H1 (cell line): Measurements from ENCODE around the gene CCDC197. TPM values are rescaled to one million over a fixed set of nuclear protein-coding genes. Genes with fewer than 3 reads are reported as not detected.
A peak's percentile ranks its signal among the peaks of the same experiment; 100 is the strongest.

Source experiments
- CTCF ChIA-PET: fragments of 300-600 bp; sonication (Branson Sonifier 250); formaldehyde crosslinking; loops from one replicate; lab custom pipeline; 2021; ENCODE audit not compliant: partially characterized antibody; lab: Charles Lee
- POLR2A ChIA-PET: fragments of 300-600 bp; sonication (Branson Sonifier 250); formaldehyde crosslinking; loops from one replicate; lab custom pipeline; 2021; ENCODE audit warnings: inconsistent platforms; ENCODE audit not compliant: partially characterized antibody; lab: Charles Lee
- DNase-seq, 2 experiments: peaks; one replicate each; pipeline versions ENCODE4 v3.0.0 to v3.0.0-alpha.2; 2010 to 2022; ENCODE audit warnings: low spot score in 2 of 2, low read depth in 1 of 2, mixed read lengths in 1 of 2
- FAIRE-seq: peaks from 2 replicates; lab custom pipeline; 2011; peaks lifted over from hg19 to GRCh38; lab: Jason Lieb, UNC
- H2AFZ ChIP-seq: 2 replicates; pipeline ENCODE4 v1.8.1; 2012; ENCODE audit warnings: low read length, inconsistent platforms
- H2AK5ac ChIP-seq: 2 replicates; pipeline ENCODE4 v1.6.1; 2013; ENCODE audit warnings: low read depth, low read length
- H2BK120ac ChIP-seq: replicated peaks from 2 replicates; pipeline ENCODE3; 2013; ENCODE audit warnings: low read depth, low read length, inconsistent platforms
- H2BK12ac ChIP-seq: 2 replicates; pipeline ENCODE4 v1.6.1; 2013; ENCODE audit warnings: low read depth, low read length
- H2BK15ac ChIP-seq: 2 replicates; pipeline ENCODE4 v1.6.1; 2013; ENCODE audit warnings: low read length
- H2BK20ac ChIP-seq: 2 replicates; pipeline ENCODE4 v1.6.1; 2013; ENCODE audit warnings: low read length
- H2BK5ac ChIP-seq: 2 replicates; pipeline ENCODE4 v1.6.1; 2013; ENCODE audit warnings: low read depth, low read length
- H3K14ac ChIP-seq: 2 replicates; pipeline ENCODE4 v1.6.1; 2013; ENCODE audit warnings: inconsistent platforms; ENCODE audit not compliant: insufficient read length
- H3K18ac ChIP-seq: 2 replicates; pipeline ENCODE4 v1.6.1; 2013; ENCODE audit warnings: low read length; ENCODE audit errors: extremely low read depth
- H3K23ac ChIP-seq: 2 replicates; pipeline ENCODE4 v1.6.1; 2013; ENCODE audit warnings: inconsistent platforms; ENCODE audit not compliant: insufficient read length
- H3K23me2 ChIP-seq: 2 replicates; pipeline ENCODE4 v1.6.1; 2013; ENCODE audit warnings: low read depth, low read length
- H3K27ac ChIP-seq: 2 replicates; pipeline ENCODE4 v1.6.1; 2011; ENCODE audit warnings: low read depth, low read length, inconsistent platforms
- H3K27me3 ChIP-seq, 4 experiments: replicated peaks in 1 of 4; 1 replicate in 1 of 4; 2 replicates in 3 of 4; pipeline versions ENCODE4 v1.6.1 to v1.8.1; 2011 to 2013; ENCODE audit warnings: low read length in 3 of 4, mild to moderate bottlenecking in 3 of 4, inconsistent platforms in 2 of 4, mixed read lengths in 2 of 4, moderate library complexity in 1 of 4; ENCODE audit not compliant: control insufficient read depth in 3 of 4, insufficient read depth in 3 of 4; ENCODE audit errors: extremely low read depth in 1 of 4
- H3K36me3 ChIP-seq, 4 experiments: 2 replicates each; pipeline versions ENCODE4 v1.6.1 to v1.8.1; 2011 to 2013; ENCODE audit warnings: mild to moderate bottlenecking in 4 of 4, low read length in 3 of 4, moderate library complexity in 2 of 4, control low read depth in 1 of 4, inconsistent platforms in 1 of 4; ENCODE audit not compliant: insufficient read depth in 4 of 4, control insufficient read depth in 2 of 4
- H3K4ac ChIP-seq: replicated peaks from 2 replicates; pipeline ENCODE3; 2013; ENCODE audit warnings: low read length, low read depth, mixed read lengths, inconsistent platforms; ENCODE audit not compliant: insufficient read length
- H3K4me1 ChIP-seq, 4 experiments: replicated peaks in 1 of 4; 1 replicate in 1 of 4; 2 replicates in 3 of 4; pipeline versions ENCODE4 v1.6.1 to v1.8.1; 2011 to 2013; ENCODE audit warnings: low read length in 3 of 4, inconsistent platforms in 2 of 4, mixed read lengths in 1 of 4; ENCODE audit not compliant: insufficient read depth in 4 of 4, control insufficient read depth in 3 of 4
- H3K4me2 ChIP-seq, 2 experiments: 2 replicates each; pipeline versions ENCODE4 v1.6.1 to v1.8.1; 2011 to 2013; ENCODE audit warnings: low read depth in 2 of 2, low read length in 2 of 2, control low read depth in 1 of 2, inconsistent platforms in 1 of 2, mild to moderate bottlenecking in 1 of 2; ENCODE audit not compliant: insufficient read depth in 1 of 2
- H3K4me3 ChIP-seq, 4 experiments: fragments of 200-600, 300-600 bp in 1 of 4; sonication (generic), shearing (Covaris generic), sonication (Bioruptor Twin) in 1 of 4; 2 replicates each; pipeline versions ENCODE4 v1.5.1 to v1.8.1; 2011 to 2016; ENCODE audit warnings: low read length in 4 of 4, low read depth in 3 of 4, control low read depth in 2 of 4, inconsistent platforms in 2 of 4, mild to moderate bottlenecking in 2 of 4, mixed read lengths in 1 of 4, moderate library complexity in 1 of 4; ENCODE audit not compliant: insufficient read depth in 2 of 4; ENCODE audit errors: extremely low read depth in 1 of 4
- H3K56ac ChIP-seq: replicated peaks from 2 replicates; pipeline ENCODE3; 2013; ENCODE audit warnings: low read depth, mild to moderate bottlenecking, mixed read lengths, low read length, inconsistent platforms; ENCODE audit not compliant: insufficient read length
- H3K79me1 ChIP-seq: 2 replicates; pipeline ENCODE4 v1.6.1; 2013; ENCODE audit warnings: low read depth, low read length, control low read depth
- H3K79me2 ChIP-seq, 2 experiments: 2 replicates each; pipeline versions ENCODE4 v1.6.1 to v1.8.1; 2012 to 2013; ENCODE audit warnings: low read length in 2 of 2, mild to moderate bottlenecking in 2 of 2, inconsistent platforms in 1 of 2; ENCODE audit not compliant: insufficient read depth in 2 of 2, control insufficient read depth in 1 of 2
- H3K9ac ChIP-seq, 4 experiments: replicated peaks in 1 of 4; 1 replicate in 1 of 4; 2 replicates in 3 of 4; pipeline versions ENCODE4 v1.6.1 to v1.8.1; 2011 to 2013; ENCODE audit warnings: low read depth in 3 of 4, low read length in 3 of 4, control low read depth in 2 of 4, mild to moderate bottlenecking in 2 of 4, moderate library complexity in 2 of 4, inconsistent platforms in 1 of 4; ENCODE audit errors: extremely low read depth in 1 of 4
- H3K9me3 ChIP-seq, 2 experiments: 2 replicates each; pipeline versions ENCODE4 v1.6.1 to v1.8.1; 2012 to 2013; ENCODE audit warnings: mild to moderate bottlenecking in 2 of 2, moderate library complexity in 2 of 2, control low read depth in 1 of 2, inconsistent platforms in 1 of 2, low read depth in 1 of 2, low read length in 1 of 2, mixed read lengths in 1 of 2; ENCODE audit not compliant: insufficient read depth in 2 of 2
- H4K20me1 ChIP-seq, 2 experiments: replicated peaks in 1 of 2; 2 replicates each; pipeline versions ENCODE3 to v1.8.1; 2011 to 2013; ENCODE audit warnings: inconsistent platforms in 2 of 2, low read length in 2 of 2, mild to moderate bottlenecking in 1 of 2; ENCODE audit not compliant: insufficient read depth in 2 of 2, control insufficient read depth in 1 of 2
- H4K5ac ChIP-seq: 2 replicates; pipeline ENCODE4 v1.6.1; 2013; ENCODE audit warnings: low read length, low read depth, mixed read lengths, inconsistent platforms; ENCODE audit not compliant: insufficient read length
- H4K8ac ChIP-seq: 2 replicates; pipeline ENCODE4 v1.8.0; 2013; ENCODE audit warnings: mild to moderate bottlenecking, moderate library complexity, low read length, inconsistent platforms; ENCODE audit not compliant: insufficient read depth; ENCODE audit errors: extremely low read depth
- H4K91ac ChIP-seq: replicated peaks from 2 replicates; pipeline ENCODE3; 2013; ENCODE audit warnings: low read length, mixed read lengths, inconsistent platforms; ENCODE audit not compliant: insufficient read length
- CBX8 ChIP-seq: fragments of 300-800, 300-1000 bp; sonication (generic); IDR thresholded peaks from 2 replicates; pipeline ENCODE4 v1.7.1; 2016; ENCODE audit warnings: low read depth, low read length, borderline replicate concordance
- CREB1 ChIP-seq: IDR thresholded peaks from 2 replicates; pipeline ENCODE4 v1.6.1; 2012; ENCODE audit warnings: inconsistent platforms
- GABPA ChIP-seq: IDR thresholded peaks from 2 replicates; pipeline ENCODE4 v1.6.1; 2011; ENCODE audit warnings: mild to moderate bottlenecking, low read length, moderate library complexity, borderline replicate concordance; ENCODE audit not compliant: insufficient read depth
- HDAC2 ChIP-seq, 2 experiments: fragments of 300-600 bp in 1 of 2; sonication (generic) in 1 of 2; IDR thresholded peaks; 2 replicates each; pipeline ENCODE4 v1.6.1; 2011 to 2012; ENCODE audit warnings: low read depth in 2 of 2, low read length in 2 of 2, mild to moderate bottlenecking in 2 of 2, moderate library complexity in 2 of 2, borderline replicate concordance in 1 of 2, inconsistent platforms in 1 of 2
- NANOG ChIP-seq: IDR thresholded peaks from 2 replicates; pipeline ENCODE4 v1.6.1; 2011; ENCODE audit warnings: low read length, low read depth, mild to moderate bottlenecking, inconsistent platforms; ENCODE audit not compliant: insufficient read depth, poor library complexity, severe bottlenecking
- NRF1 ChIP-seq: IDR thresholded peaks from 2 replicates; pipeline ENCODE4 v1.6.1; 2011; ENCODE audit warnings: mild to moderate bottlenecking, low read depth, low read length, improper control_type of control experiment
- POU5F1 ChIP-seq: IDR thresholded peaks from 2 replicates; pipeline ENCODE4 v1.6.1; 2011; ENCODE audit warnings: low read depth, mild to moderate bottlenecking, low read length, moderate library complexity
- RNF2 ChIP-seq: fragments of 200-900, 300-1000 bp; sonication (generic); IDR thresholded peaks from 2 replicates; pipeline ENCODE4 v1.7.1; 2016; ENCODE audit warnings: borderline replicate concordance, low read depth, mild to moderate bottlenecking, antibody characterized with exemption, low read length; ENCODE audit not compliant: poor library complexity, severe bottlenecking; ENCODE audit errors: missing control alignments
- SAP30 ChIP-seq: fragments of 300-600 bp; sonication (generic); IDR thresholded peaks from 2 replicates; pipeline ENCODE4 v1.7.1; 2012; ENCODE audit warnings: low read length, moderate library complexity, mild to moderate bottlenecking, inconsistent platforms; ENCODE audit not compliant: insufficient read depth, insufficient replicate concordance
- SIRT6 ChIP-seq: IDR thresholded peaks from one replicate; pipeline ENCODE4 v1.7.1; 2012; ENCODE audit warnings: low read length, inconsistent platforms
- SUZ12 ChIP-seq: fragments of 200-600 bp; sonication (generic); IDR thresholded peaks from 2 replicates; pipeline ENCODE4 v1.6.1; 2012; ENCODE audit warnings: mild to moderate bottlenecking, inconsistent platforms, low read length, moderate library complexity, mixed read lengths
- TAF7 ChIP-seq: optimal IDR thresholded peaks from 2 replicates; pipeline ENCODE3; 2011; ENCODE audit warnings: low read depth, mild to moderate bottlenecking, inconsistent platforms, low read length, moderate library complexity, borderline replicate concordance
- ZNF274 ChIP-seq: IDR thresholded peaks from 2 replicates; pipeline ENCODE4 v1.7.0; 2012; ENCODE audit warnings: low read length, borderline replicate concordance; ENCODE audit errors: extremely low read depth
- WGBS, 2 experiments: shearing (Covaris generic) in 1 of 2; methylation state at CpG; one replicate each; pipeline versions ENCODE4 v1.1.6 to v1.1.7; 2013 to 2015; ENCODE audit warnings: low lambda C conversion rate in 2 of 2, mixed read lengths in 2 of 2, inconsistent platforms in 1 of 2, low coverage in 1 of 2, missing lambda C conversion rate in 1 of 2; ENCODE audit not compliant: insufficient replicate concordance in 2 of 2, insufficient coverage in 1 of 2, insufficient read length in 1 of 2; ENCODE audit errors: extremely low coverage in 1 of 2, missing lambda C conversion rate in 1 of 2; 5-methylcytosine and 5-hydroxymethylcytosine counted together
- polyA plus RNA-seq, 7 experiments: library from polyadenylated mRNA; depleted of rRNA in 3 of 7; stranded (reverse) in 5 of 7; unstranded in 2 of 7; fragments of >200 nt in 5 of 7; fragments of 200-250 nt in 2 of 7; gene quantifications; 1 replicate in 5 of 7; 2 replicates in 1 of 7; 4 replicates in 1 of 7; pipeline versions ENCODE4 v1.2.1 to v1.2.3, GENCODE V29; 2011 to 2013; ENCODE audit warnings: missing spikeins in 2 of 7, mixed read lengths in 2 of 7
- total RNA-seq: library from RNA; stranded (reverse); fragmentation: NEBNext Ultra II Directional; extraction: Animal tissue kit (Norgen Biotek cat#: 25700); gene quantifications from 2 replicates; pipeline ENCODE4 v1.2.1, GENCODE V29; 2021

Gene CCDC197
- total and polyA plus RNA-seq, 2 of the 8 experiments (the other 6 are each of a cell fraction or from before 2014, with no cell fraction given): not detected

GRCh38 chr14:93964820-93965286 is 32.2 kb upstream of the CCDC197 start:
- Histone ChIP-seq H2BK20ac (no peak overlapping the region), H3K36me3 (no peaks in the 10 kb centered on the region), H2BK15ac (no peak overlapping the region), H3K14ac (no peak overlapping the region), H3K27me3 (peaks cover 0 to 1% (median 0%) of the 10 kb centered on the region in 4 experiments; a peak in 1 of 7 replicates), H2BK120ac (no peak overlapping the region), H3K4me3 (no peak overlapping the region), H2BK12ac (no peak overlapping the region), H2AFZ (no peak overlapping the region), H3K9me3 (no peaks in the 10 kb centered on the region), H3K56ac (peak overlapping the region; percentile 51), H3K23ac (no peak overlapping the region), H3K4ac (no peak overlapping the region), H4K91ac (no peak overlapping the region), H4K5ac (no peak overlapping the region), H4K8ac (no peak overlapping the region), H2BK5ac (no peak overlapping the region), H3K79me1 (no peaks in the 10 kb centered on the region), H3K9ac (no peak overlapping the region), H4K20me1 (no peaks in the 10 kb centered on the region), H3K23me2 (peaks cover 3% of the 10 kb centered on the region; the same call in 1 of the 2 replicates), H2AK5ac (no peak overlapping the region), H3K79me2 (no peaks in the 10 kb centered on the region), H3K4me1 (peaks cover 0 to under 1% (median 0%) of the 10 kb centered on the region in 4 experiments; a peak in 1 of 7 replicates), H3K4me2 (no peak overlapping the region), H3K27ac (no peak overlapping the region), H3K18ac (no peak overlapping the region)
- FAIRE-seq (no peak), DNase-seq (no peak)
- ChIA-PET POLR2A (interaction anchor here (1.0 kb wide), 1 partner anchor 10 kb away, joined by 3 read pairs; no protein-coding TSS in a partner anchor), CTCF (interaction anchor here (0.8 to 8.0 kb wide), 6 partner anchors 12 to 40 kb away, joined by 3 to 37 read pairs (median 6); no protein-coding TSS in a partner anchor)
- 82 to 100% methylated on average over 2 to 3 of the region's 3 CpGs for WGBS, 2 experiments
- TF ChIP-seq CBX8 (no peak), TAF7 (no peak), CREB1 (no peak), NANOG (no peak), NRF1 (no peak), SAP30 (no peak), SIRT6 (no peak), POU5F1 (no peak), HDAC2 (IDR thresholded peaks at IDR 0.05; ENCODE audit: borderline replicate concordance in 1 of 2, low read depth in 2 of 2, low read length in 2 of 2) (no peak), ZNF274 (no peak), RNF2 (no peak), SUZ12 (no peak), GABPA (no peak)
